GM21381 (cell line): ENCODE data around the gene GOLGA3.
"Not testable (repeated sequence)": the region's sequence is repeated elsewhere in the genome, so short reads cannot be mapped to it uniquely, and the experiment has no call there.

Source experiments
- ATAC-seq: cut with Tn5 transposase; IDR thresholded peaks from one replicate; pipeline ENCODE4 v1.9.1; 2021; ENCODE audit warnings: mild to moderate bottlenecking, moderate library complexity; ENCODE audit not compliant: unreplicated experiment

GOLGA3 gene

GRCh38 chr12:132813443-132813842, 15.2 kb downstream of the GOLGA3 start:
- ATAC-seq = no peak

- ATAC-seq = no peak
Measured at GRCh38 chr12:132812631-132813305, 15.9 kb downstream of the GOLGA3 start.

DNA sequence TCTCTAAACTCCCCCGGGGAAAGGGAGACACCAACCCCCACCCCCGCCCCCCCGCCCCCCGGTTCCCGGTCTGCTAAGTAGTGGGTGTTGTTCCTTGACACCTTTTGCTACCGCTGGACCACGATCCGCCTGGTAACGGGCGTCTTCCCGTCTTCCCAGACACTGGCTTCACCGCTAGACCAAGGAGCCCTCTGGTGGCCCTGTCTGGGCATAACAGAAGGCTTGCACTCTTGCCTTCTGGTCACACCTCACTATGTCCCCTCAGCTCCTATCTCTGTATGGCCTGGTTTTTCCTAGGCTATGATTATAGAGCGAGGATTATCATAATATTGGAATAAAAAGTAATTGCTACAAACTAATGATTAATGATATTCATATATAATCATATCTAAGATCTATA, 19.3 kb downstream of the GOLGA3 start:
- not testable (repeated sequence) for ATAC-seq

DNA sequence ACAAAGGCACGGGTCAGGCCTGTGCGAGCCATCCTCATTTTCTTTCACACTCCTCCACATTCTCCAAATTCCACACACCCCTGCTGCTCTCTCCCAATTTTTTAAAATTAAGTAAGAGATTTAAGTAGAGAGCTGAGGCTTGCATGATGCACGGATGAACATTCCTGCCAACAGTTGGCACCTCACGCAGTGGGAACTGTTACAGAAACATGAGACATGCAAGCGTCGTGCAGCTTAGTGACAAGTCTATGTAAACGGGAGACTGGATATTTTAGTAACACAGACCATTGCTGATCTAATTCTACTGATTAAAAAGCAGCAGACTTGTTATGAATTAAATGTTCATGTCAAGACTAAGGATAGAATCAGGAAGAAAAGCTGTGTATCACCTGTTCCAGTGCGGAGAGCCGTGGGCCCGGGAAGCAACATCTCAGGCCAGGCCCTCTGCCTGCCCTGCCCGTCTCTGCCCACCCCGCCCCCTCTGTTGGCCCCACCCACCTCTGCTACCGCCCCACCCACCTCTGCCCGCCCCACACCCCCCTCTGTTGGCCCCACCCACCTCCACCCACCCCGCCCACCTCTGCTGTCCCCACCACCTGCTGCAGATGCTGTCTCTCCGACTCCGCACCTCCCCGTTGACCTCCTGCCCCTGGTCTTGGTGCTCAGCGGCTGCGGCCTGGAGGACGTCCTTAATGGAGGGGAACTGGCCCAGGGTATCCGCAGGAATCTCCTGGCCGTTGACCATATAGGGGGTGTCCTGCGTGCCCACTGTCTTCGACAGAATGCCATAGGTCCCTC, 21.2 kb downstream of the GOLGA3 start:
- no peak for ATAC-seq

- no peak for ATAC-seq
Measured at GRCh38 chr12:132806857-132807256, 21.8 kb downstream of the GOLGA3 start.

GRCh38 chr12:132804426-132804861, 24.2 kb downstream of the GOLGA3 start:
- no peak for ATAC-seq

- ATAC-seq = no peak
Measured at GRCh38 chr12:132803888-132804287, 24.8 kb downstream of the GOLGA3 start.

- no peak for ATAC-seq
Measured at GRCh38 chr12:132803125-132803524, 25.5 kb downstream of the GOLGA3 start.

- ATAC-seq = no peak
Measured at GRCh38 chr12:132801741-132802140, 26.9 kb downstream of the GOLGA3 start.

- ATAC-seq = no peak
Measured at GRCh38 chr12:132798836-132799235, 29.8 kb downstream of the GOLGA3 start.

DNA sequence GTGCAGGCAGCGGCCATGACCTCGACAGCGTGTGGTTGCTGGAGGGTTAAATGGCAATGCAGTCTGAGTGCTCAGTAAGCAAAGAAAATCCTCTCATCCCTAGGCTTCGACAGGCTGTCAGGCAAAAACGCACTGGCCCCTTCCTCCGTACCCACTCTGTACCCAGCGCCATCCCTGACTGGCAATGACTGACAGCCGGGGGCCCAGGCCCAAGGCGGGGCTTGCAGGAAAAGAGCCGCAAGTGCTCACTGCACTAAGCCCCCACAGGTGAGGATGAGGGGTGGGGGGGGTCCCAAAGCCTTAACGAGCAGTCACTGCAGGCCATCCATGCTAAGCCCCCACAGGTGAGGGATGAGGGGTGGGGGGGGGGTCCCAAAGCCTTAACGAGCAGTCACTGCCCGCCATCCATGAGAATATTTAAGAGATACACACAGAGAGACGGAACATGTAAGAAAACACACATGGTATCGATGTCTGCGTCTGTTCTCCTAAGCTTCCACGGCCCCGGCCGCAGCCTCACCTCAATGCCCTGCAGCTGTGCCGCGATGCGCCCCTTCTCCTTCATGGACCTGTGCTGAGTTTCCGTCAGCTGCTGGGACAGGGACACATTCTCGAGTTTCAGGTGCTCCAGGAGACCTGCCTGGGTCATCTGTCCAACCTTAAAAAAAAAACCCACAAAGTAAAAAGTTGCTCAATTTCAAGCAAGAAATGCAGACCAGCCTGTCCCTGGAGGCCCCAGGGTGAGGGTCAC, 30.7 kb downstream of the GOLGA3 start:
- no peak for ATAC-seq

DNA sequence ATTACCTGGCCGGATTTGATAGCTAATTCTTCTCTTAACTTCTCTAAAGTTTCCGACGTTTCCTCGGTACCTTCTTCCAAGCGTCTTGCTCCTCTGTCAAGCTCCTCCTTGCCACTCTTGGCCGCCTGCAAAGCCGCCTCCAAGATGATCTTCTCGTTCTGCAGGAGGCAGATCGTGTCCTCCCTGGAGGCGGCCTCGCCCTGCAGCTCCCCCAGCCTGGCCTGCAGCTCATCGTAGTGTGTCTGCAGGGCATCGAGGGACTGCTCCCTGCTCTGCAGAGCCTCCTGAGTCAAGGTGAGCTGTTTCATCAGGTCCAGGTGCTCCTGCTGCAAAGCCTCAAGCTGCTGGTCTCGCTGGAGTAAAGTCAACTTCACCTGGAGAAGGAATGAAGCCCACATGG, 32.8 kb downstream of the GOLGA3 start:
- no peak for ATAC-seq

DNA sequence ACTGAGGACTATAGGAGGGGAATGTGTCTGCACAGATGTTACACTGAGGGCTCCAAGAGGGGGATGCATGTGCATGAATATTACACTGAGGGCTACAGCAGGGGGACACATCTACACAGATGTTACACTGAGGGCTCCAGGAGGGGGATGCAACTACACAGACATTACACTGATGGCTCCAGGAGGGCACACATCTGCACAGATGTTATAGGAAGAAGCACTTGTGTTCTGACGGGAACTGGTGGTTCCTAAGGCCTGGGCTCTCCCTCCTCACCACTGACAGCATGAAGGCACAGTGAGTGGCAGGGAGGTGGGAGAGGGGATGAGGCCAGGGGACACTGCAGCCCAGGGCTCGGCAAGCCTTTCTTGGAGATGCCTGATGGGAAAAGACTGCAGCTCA, 36.7 kb downstream of the GOLGA3 start:
- not testable (repeated sequence) for ATAC-seq

DNA sequence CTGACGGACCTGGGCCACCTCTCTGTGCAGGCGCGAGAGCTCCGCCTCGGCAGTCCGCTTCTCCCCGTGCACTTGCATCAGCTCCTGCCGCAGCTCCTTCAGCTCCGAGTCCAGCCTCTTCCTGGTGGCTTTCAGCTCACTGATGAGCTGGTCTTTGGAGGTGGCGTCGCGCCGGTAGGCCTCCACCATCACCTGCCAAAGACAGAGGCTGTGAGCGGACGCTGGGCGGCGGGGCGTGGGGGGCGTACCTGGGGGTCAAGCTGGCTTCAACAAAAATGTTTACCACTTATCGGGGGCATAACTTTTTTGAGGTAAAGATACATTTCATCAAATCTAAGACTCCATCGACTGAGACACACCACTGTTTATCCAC, 39.6 kb downstream of the GOLGA3 start:
- ATAC-seq = no peak

GRCh38 chr12:132788375-132789098, 40.1 kb downstream of the GOLGA3 start:
- no peak for ATAC-seq

GRCh38 chr12:132787877-132788276, 40.8 kb downstream of the GOLGA3 start:
- no peak for ATAC-seq

GRCh38 chr12:132786192-132786591, 42.5 kb downstream of the GOLGA3 start:
- no peak for ATAC-seq

DNA sequence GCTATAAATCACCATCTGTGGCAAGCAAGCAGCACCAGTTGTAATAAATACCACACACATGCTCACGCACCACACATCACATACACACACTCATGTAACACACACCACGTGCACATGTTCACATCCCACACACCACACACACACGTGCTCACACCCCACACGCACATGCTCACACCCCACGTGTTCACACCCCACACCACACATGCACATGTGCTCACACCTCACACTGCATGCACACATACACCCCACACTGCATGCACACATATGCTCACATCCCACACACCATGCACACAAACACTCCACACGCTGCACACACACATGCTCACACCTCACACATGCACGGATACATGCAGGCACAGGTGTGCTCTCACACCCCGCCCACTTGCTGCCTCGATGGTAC, 44.1 kb downstream of the GOLGA3 start:
- ATAC-seq = no peak

GRCh38 chr12:132783917-132784531, 44.6 kb downstream of the GOLGA3 start:
- ATAC-seq = no peak

- ATAC-seq = no peak
Measured at GRCh38 chr12:132781938-132782337, 46.7 kb downstream of the GOLGA3 start.
